ENCODE data around the gene NLGN1.
"Not testable (repeated sequence)": the region's sequence is repeated elsewhere in the genome, so short reads cannot be mapped to it uniquely, and the experiment has no call there.

NLGN1 gene

DNA sequence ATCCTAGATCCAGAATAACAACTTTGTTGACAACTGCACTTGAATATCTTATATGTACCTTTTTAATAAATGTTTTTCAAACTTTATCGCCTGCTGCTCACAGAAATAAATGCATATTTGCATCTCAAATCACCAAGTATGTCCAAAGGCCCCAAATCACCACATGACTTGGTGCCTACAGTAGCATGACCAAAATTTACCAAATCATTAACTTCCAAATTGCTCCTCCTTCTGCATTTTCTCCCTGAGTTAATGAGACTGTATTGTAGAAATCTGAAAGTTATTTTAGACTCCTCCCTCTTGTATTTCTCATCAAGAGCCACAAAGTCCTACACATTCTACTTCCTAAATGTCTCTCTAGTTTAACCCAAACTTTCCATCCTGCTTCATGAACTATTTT is 826.1 kb downstream of the NLGN1 start:
- TF ChIP-seq BACH2 (CRISPR knock-in tag; IDR thresholded peaks at IDR 0.05; ENCODE audit: borderline replicate concordance) (no peak), CSDC2 (CRISPR knock-in tag; IDR thresholded peaks at IDR 0.05) (no peak), OSR1 (CRISPR knock-in tag; IDR thresholded peaks at IDR 0.05) (no peak)
- TF ChIP-seq, protein P1, sequence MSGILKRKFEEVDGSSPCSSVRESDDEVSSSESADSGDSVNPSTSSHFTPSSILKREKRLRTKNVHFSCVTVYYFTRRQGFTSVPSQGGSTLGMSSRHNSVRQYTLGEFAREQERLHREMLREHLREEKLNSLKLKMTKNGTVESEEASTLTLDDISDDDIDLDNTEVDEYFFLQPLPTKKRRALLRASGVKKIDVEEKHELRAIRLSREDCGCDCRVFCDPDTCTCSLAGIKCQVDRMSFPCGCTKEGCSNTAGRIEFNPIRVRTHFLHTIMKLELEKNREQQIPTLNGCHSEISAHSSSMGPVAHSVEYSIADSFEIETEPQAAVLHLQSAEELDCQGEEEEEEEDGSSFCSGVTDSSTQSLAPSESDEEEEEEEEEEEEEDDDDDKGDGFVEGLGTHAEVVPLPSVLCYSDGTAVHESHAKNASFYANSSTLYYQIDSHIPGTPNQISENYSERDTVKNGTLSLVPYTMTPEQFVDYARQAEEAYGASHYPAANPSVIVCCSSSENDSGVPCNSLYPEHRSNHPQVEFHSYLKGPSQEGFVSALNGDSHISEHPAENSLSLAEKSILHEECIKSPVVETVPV (CRISPR knock-in tag; IDR thresholded peaks at IDR 0.05): no peak
- ATAC-seq: no peak

DNA sequence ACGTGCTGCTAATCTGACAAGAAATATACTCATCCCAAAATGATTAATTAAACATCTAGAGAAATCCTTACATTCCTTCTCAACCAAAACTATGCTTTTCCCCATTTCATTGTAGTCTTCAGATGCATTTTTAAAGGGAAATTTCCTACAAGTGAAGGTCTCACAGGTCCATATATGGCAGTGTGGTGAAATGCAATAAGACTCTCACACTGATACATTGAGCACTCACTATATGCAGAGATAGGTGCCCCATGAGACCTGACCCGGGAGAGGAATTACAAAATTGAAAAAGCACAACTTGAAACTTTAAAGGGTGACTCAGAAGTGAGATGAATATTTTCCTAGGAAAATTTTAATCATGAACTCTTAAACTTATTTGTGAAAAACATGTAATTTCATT is 832.4 kb downstream of the NLGN1 start:
- no peak for ATAC-seq
- TF ChIP-seq CSDC2 (CRISPR knock-in tag; IDR thresholded peaks at IDR 0.05): no peak
- TF ChIP-seq ZNF565 (CRISPR knock-in tag; conservative IDR thresholded peaks at IDR 0.05; ENCODE audit: low read depth): no peak
- no peak for TF ChIP-seq ISL1 (CRISPR knock-in tag; IDR thresholded peaks at IDR 0.05)
- TF ChIP-seq GLIS3 (CRISPR knock-in tag; IDR thresholded peaks at IDR 0.05): no peak
- TF ChIP-seq, protein P2, sequence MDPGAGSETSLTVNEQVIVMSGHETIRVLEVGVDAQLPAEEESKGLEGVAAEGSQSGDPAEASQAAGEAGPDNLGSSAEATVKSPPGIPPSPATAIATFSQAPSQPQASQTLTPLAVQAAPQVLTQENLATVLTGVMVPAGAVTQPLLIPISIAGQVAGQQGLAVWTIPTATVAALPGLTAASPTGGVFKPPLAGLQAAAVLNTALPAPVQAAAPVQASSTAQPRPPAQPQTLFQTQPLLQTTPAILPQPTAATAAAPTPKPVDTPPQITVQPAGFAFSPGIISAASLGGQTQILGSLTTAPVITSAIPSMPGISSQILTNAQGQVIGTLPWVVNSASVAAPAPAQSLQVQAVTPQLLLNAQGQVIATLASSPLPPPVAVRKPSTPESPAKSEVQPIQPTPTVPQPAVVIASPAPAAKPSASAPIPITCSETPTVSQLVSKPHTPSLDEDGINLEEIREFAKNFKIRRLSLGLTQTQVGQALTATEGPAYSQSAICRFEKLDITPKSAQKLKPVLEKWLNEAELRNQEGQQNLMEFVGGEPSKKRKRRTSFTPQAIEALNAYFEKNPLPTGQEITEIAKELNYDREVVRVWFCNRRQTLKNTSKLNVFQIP (CRISPR knock-in tag; IDR thresholded peaks at IDR 0.05; ENCODE audit: borderline replicate concordance, low read depth): no peak
- TF ChIP-seq PPARA (CRISPR knock-in tag; IDR thresholded peaks at IDR 0.05; ENCODE audit: borderline replicate concordance): no peak
- TF ChIP-seq, protein P3, sequence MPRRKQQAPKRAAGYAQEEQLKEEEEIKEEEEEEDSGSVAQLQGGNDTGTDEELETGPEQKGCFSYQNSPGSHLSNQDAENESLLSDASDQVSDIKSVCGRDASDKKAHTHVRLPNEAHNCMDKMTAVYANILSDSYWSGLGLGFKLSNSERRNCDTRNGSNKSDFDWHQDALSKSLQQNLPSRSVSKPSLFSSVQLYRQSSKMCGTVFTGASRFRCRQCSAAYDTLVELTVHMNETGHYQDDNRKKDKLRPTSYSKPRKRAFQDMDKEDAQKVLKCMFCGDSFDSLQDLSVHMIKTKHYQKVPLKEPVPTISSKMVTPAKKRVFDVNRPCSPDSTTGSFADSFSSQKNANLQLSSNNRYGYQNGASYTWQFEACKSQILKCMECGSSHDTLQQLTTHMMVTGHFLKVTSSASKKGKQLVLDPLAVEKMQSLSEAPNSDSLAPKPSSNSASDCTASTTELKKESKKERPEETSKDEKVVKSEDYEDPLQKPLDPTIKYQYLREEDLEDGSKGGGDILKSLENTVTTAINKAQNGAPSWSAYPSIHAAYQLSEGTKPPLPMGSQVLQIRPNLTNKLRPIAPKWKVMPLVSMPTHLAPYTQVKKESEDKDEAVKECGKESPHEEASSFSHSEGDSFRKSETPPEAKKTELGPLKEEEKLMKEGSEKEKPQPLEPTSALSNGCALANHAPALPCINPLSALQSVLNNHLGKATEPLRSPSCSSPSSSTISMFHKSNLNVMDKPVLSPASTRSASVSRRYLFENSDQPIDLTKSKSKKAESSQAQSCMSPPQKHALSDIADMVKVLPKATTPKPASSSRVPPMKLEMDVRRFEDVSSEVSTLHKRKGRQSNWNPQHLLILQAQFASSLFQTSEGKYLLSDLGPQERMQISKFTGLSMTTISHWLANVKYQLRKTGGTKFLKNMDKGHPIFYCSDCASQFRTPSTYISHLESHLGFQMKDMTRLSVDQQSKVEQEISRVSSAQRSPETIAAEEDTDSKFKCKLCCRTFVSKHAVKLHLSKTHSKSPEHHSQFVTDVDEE (CRISPR knock-in tag; IDR thresholded peaks at IDR 0.05): no peak
- no peak for TF ChIP-seq BACH2 (CRISPR knock-in tag; IDR thresholded peaks at IDR 0.05; ENCODE audit: borderline replicate concordance)
- TF ChIP-seq ZC3H10 (CRISPR knock-in tag; IDR thresholded peaks at IDR 0.05): no peak
- no peak for TF ChIP-seq ESRRG (CRISPR knock-in tag; IDR thresholded peaks at IDR 0.05)

DNA sequence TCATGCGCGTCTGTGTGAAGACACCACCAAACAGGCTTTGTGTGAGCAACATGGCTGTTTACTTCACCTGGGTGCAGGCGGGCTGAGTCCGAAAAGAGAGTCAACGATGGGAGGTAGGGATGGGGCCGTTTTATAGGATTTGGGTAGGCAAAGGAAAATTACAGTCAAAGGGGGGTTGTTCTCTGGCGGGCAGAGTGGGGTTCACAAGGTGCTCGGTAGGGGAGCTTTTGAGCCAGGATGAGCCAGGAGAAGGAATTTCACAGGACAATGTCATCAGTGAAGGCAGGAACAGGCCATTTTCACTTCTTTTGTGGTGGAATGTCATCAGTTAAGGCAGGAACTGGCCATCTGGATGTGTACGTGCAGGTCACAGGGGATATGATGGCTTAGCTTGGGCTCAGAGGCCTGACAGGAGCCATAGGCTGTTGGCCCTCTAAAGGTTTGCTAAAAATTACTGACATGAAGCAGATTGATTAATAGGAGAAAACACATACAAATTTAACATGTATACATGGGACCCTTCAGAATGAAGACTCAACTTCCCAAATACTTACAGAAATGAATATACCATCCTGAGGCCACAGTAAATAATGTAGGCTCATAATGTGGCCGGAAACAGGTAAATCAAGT is 834.6 kb downstream of the NLGN1 start:
- ATAC-seq: not testable (repeated sequence)

DNA sequence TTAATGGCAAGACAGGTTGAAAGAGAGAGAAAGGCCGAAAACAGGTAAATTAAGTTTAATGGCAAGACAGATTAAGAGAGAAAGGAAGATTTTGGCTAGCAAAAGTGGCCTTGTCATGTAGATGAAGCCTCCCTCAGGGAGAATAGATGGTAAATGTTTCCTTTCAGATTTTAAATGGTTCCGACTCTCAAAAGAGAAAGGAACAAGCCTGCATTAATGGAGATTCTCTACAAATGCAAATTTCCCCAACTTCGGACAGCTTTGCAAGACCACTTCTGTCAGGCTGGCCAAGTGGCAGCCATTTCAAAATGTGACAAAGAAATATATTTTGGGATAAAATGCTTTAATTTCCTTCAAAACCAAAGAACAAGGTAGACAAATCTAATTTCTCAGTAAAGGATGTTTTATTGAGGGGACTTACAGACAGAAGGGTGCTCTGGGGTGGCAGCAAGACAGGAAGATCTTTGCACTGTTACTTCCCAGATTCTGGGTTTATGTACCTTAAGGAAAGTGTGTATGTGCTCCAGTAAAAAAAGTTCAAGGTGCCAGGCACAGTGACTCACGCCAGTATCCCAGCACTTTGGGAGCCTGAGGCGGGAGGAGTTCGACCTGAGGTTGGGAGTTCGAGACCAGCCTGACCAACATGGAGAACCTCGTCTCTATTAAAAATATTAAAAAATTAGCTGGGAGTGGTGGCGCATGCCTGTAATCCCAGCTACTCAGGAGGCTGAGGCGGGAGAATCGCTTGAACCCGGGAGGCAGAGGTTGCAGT is 835.3 kb downstream of the NLGN1 start:
- no peak for ATAC-seq
- no peak for TF ChIP-seq SNAI2 (CRISPR knock-in tag; IDR thresholded peaks at IDR 0.05)
- TF ChIP-seq GLIS3 (CRISPR knock-in tag; IDR thresholded peaks at IDR 0.05): no peak
- no peak for TF ChIP-seq BACH2 (CRISPR knock-in tag; IDR thresholded peaks at IDR 0.05; ENCODE audit: borderline replicate concordance)
- TF ChIP-seq, protein P3 (CRISPR knock-in tag; IDR thresholded peaks at IDR 0.05): no peak
- TF ChIP-seq RARB (CRISPR knock-in tag; IDR thresholded peaks at IDR 0.05): no peak
- TF ChIP-seq TCF4 (CRISPR knock-in tag; IDR thresholded peaks at IDR 0.05; ENCODE audit: borderline replicate concordance): no peak
- TF ChIP-seq, protein P4, sequence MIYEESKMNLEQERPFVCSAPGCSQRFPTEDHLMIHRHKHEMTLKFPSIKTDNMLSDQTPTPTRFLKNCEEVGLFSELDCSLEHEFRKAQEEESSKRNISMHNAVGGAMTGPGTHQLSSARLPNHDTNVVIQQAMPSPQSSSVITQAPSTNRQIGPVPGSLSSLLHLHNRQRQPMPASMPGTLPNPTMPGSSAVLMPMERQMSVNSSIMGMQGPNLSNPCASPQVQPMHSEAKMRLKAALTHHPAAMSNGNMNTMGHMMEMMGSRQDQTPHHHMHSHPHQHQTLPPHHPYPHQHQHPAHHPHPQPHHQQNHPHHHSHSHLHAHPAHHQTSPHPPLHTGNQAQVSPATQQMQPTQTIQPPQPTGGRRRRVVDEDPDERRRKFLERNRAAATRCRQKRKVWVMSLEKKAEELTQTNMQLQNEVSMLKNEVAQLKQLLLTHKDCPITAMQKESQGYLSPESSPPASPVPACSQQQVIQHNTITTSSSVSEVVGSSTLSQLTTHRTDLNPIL (CRISPR knock-in tag; IDR thresholded peaks at IDR 0.05; ENCODE audit: low read depth): no peak
- TF ChIP-seq CSDC2 (CRISPR knock-in tag; IDR thresholded peaks at IDR 0.05): no peak

Measured in SK-N-SH treated with all-trans-retinoic acid at 6 μM for 48 hours (cell line).